Measurements from ENCODE around the gene MAGEC1. TPM values are rescaled to one million over a fixed set of nuclear protein-coding genes. Genes with fewer than 3 reads are reported as not detected.
"Not testable (repeated sequence)": the region's sequence is repeated elsewhere in the genome, so short reads cannot be mapped to it uniquely, and the experiment has no call there.

The MAGEC1 gene
- total RNA-seq = under 1 TPM in 4 of 8 experiments, not detected in 4; 0.09 to 0.49 (median 0.23) TPM

- H3K4me3 ChIP-seq = no peak within 1 kb of the TSS
- no peaks in the 10 kb centered on the region for H3K4me1 ChIP-seq (replicated peaks in 1 of 2)
- no peak for ATAC-seq (replicated peaks in 6 of 8)
- in situ Hi-C loops (cut with MboI; ENCODE audit: low pct_unique_long_range_greater_than_20kb in 2 of 9, low sequenced_read_pairs in 9 of 9, unreplicated experiment in 9 of 9) = no loop called here
- 97 to 100% methylated on average over 3 to 5 of the region's 25 CpGs; no CpG with 5 or more reads in 8 of the 10 experiments for WGBS, 10 experiments
- H3K27ac ChIP-seq = no peak within 1 kb of the TSS
Observed at GRCh38 chrX:141903400-141904155, at the start of gene MAGEC1. MAGEC1 (plus strand) TSS chrX:141903894; CDS start chrX:141905073, 1,179 bp downstream.

GRCh38 chrX:141857479-141857878 is 46.2 kb upstream of the MAGEC1 start:
- Histone ChIP-seq H3K27ac (no peak overlapping the region), H3K4me3 (no peak overlapping the region), H3K4me1 (replicated peaks in 1 of 2) (no peaks in the 10 kb centered on the region)
- no peak for ATAC-seq (replicated peaks in 6 of 8)
- in situ Hi-C loops (cut with MboI; ENCODE audit: low pct_unique_long_range_greater_than_20kb in 2 of 9, low sequenced_read_pairs in 9 of 9, unreplicated experiment in 9 of 9) = no loop called here
- 0 to 47% (median 0%) methylated on average over 1 to 3 of the region's 3 CpGs; no CpG with 5 or more reads in 6 of the 10 experiments for WGBS, 10 experiments

- WGBS, 10 experiments = 0 to 44% methylated on average over 1 to 4 of the region's 5 CpGs; no CpG with 5 or more reads in 8 of the 10 experiments
- ATAC-seq (replicated peaks in 6 of 8) = peak in 1 of 8 experiments; percentile 36
- in situ Hi-C loops (cut with MboI; ENCODE audit: low pct_unique_long_range_greater_than_20kb in 2 of 9, low sequenced_read_pairs in 9 of 9, unreplicated experiment in 9 of 9) = no loop called here
- Histone ChIP-seq H3K27ac (no peak overlapping the region), H3K4me3 (no peak overlapping the region), H3K4me1 (replicated peaks in 1 of 2) (no peaks in the 10 kb centered on the region)
Observed at GRCh38 chrX:141879616-141880015, 24.1 kb upstream of the MAGEC1 start.

GRCh38 chrX:141888811-141889210 is 14.9 kb upstream of the MAGEC1 start:
- WGBS, 10 experiments = 17 to 60% methylated on average over 1 of the region's 5 CpGs; no CpG with 5 or more reads in 8 of the 10 experiments
- H3K4me1 ChIP-seq (replicated peaks in 1 of 2); H3K4me3 ChIP-seq; ATAC-seq (replicated peaks in 6 of 8); in situ Hi-C loops (cut with MboI; ENCODE audit: low pct_unique_long_range_greater_than_20kb in 2 of 9, low sequenced_read_pairs in 9 of 9, unreplicated experiment in 9 of 9); H3K27ac ChIP-seq: not testable (repeated sequence)

DNA sequence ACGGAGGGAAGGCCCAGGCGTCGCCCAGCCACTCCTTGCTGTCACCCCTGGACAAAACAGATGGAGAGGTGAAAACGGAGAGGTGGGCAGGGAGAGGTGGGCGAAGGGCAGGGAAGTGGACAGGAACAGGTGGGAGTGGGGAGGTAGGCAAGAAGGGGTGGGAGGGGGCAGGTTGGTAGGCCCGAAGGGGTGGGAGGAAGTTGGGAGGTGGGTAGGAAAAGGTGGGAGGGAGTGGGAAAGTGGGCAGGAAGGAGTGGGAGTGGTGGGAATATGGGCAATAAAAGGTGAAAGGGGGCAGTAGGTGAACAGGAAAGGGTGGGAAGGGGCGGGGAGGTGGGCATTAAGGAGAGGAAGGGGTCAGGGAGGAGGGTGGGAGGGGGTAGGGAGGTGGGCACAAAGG is 9.0 kb upstream of the MAGEC1 start:
- in situ Hi-C loops (cut with MboI; ENCODE audit: low pct_unique_long_range_greater_than_20kb in 2 of 9, low sequenced_read_pairs in 9 of 9, unreplicated experiment in 9 of 9) = no loop called here
- WGBS, 10 experiments = no CpG with 5 or more reads among the region's 7 CpGs
- no peaks in the 10 kb centered on the region for H3K4me1 ChIP-seq (replicated peaks in 1 of 2)
- no peak overlapping the region for H3K4me3 ChIP-seq
- ATAC-seq (replicated peaks in 6 of 8) = no peak
- H3K27ac ChIP-seq = no peak overlapping the region

DNA sequence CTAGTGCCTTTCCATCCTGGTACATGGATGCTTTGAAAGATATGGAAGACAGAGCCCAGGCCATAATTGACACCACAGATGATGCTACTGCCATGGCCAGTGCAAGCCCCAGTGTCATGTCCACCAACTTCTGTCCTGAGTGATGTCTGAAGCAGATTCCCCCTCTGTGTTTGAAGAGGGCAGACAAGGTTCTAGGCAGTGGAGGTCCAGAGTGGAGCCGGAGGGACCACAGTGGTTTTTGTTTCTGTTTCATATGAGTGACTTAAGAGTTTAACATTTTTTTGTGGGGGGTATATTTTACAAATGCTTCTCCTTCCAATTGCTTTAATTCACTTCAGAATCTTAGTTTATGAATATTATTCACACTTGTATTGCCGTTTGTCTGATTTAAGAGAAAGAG is 6.0 kb upstream of the MAGEC1 start:
- Histone ChIP-seq H3K4me1 (replicated peaks in 1 of 2) (no peaks in the 10 kb centered on the region), H3K27ac (no peak overlapping the region), H3K4me3 (no peak overlapping the region)
- in situ Hi-C loops (cut with MboI; ENCODE audit: low pct_unique_long_range_greater_than_20kb in 2 of 9, low sequenced_read_pairs in 9 of 9, unreplicated experiment in 9 of 9) = no loop called here
- ATAC-seq (replicated peaks in 6 of 8) = no peak
- 0 to 100% (median 29%) methylated on average over 1 to 2 of the region's 2 CpGs; no CpG with 5 or more reads in 3 of the 10 experiments for WGBS, 10 experiments

DNA sequence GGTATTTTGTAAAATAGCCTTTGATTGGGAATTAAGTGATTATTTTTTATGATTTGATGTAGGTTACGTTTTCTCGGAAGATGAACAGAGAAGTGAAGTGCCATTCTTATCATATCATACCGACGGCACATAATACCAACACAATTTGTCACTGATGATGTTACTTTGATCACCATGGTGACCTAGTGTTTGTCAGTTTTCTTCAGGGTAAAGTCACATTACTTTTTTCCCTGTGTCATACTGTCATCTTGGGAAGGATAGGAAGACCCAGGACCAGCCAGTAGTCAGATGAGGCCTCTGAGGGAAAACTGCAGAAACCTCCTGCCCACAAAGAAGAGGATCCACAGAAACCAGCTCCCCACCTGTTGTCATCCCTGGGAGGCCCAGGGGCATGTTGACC is 1.3 kb upstream of the MAGEC1 start:
- Histone ChIP-seq H3K4me3 (no peak overlapping the region), H3K27ac (no peak overlapping the region), H3K4me1 (replicated peaks in 1 of 2) (no peaks in the 10 kb centered on the region)
- in situ Hi-C loops (cut with MboI; ENCODE audit: low pct_unique_long_range_greater_than_20kb in 2 of 9, low sequenced_read_pairs in 9 of 9, unreplicated experiment in 9 of 9) = no loop called here
- 0 to 96% (median 68%) methylated on average over 2 to 4 of the region's 4 CpGs; no CpG with 5 or more reads in 7 of the 10 experiments for WGBS, 10 experiments
- ATAC-seq (replicated peaks in 6 of 8) = no peak

DNA sequence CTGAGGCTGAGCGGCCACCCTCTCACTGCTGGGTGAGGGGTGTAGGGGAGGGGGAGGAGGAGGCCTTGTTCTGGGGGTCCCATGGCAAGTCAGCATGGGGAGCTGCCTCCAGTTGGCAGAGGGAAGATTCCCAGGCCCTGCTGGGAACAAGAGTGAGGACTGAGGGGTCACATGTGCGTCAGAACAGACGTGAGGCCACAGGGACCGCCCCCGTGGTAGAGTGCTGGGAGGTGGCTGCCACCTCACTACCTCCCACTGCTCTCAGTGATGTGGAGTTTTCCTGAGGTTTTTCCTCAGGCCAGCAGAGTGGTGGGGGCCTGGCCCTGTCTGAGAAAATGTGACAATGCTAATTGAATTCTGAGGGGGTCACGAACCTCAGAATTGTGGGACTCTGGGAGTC is 568 bp downstream of the MAGEC1 start:
- Histone ChIP-seq H3K27ac (no peak overlapping the region), H3K4me1 (replicated peaks in 1 of 2) (no peaks in the 10 kb centered on the region), H3K4me3 (no peak overlapping the region)
- ATAC-seq (replicated peaks in 6 of 8) = no peak
- no CpG with 5 or more reads among the region's 6 CpGs for WGBS, 10 experiments
- in situ Hi-C loops (cut with MboI; ENCODE audit: low pct_unique_long_range_greater_than_20kb in 2 of 9, low sequenced_read_pairs in 9 of 9, unreplicated experiment in 9 of 9) = no loop called here

- Histone ChIP-seq H3K4me3 (no peak overlapping the region), H3K27ac (no peak overlapping the region), H3K4me1 (replicated peaks in 1 of 2) (no peaks in the 10 kb centered on the region)
- peak in 1 of 8 experiments; percentile 9 for ATAC-seq (replicated peaks in 6 of 8)
- WGBS, 10 experiments = 0 to 67% (median 33%) methylated on average over 1 to 3 of the region's 3 CpGs; no CpG with 5 or more reads in 4 of the 10 experiments
- in situ Hi-C loops (cut with MboI; ENCODE audit: low pct_unique_long_range_greater_than_20kb in 2 of 9, low sequenced_read_pairs in 9 of 9, unreplicated experiment in 9 of 9) = no loop called here
Observed at GRCh38 chrX:141917801-141918200, 14.1 kb downstream of the MAGEC1 start.

DNA sequence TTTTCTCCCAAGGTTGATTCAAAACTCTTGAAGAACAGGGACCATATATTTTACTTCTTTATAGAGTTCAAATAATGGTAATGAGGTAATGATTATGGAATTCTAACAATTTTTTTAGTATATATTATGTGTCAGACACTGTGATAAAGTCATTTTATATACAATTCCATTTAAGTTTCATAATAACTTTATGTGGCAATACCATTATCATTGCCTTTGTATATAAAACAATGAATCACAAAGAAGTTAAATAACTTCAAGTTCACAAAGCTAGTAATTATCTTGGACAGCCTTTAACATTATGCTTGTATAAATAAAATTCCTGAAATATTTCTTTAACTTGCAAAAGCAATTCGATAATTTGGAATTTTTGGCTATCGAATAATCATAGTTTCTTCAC is 20.6 kb downstream of the MAGEC1 start:
- in situ Hi-C loops (cut with MboI; ENCODE audit: low pct_unique_long_range_greater_than_20kb in 2 of 9, low sequenced_read_pairs in 9 of 9, unreplicated experiment in 9 of 9) = no loop called here
- ATAC-seq (replicated peaks in 6 of 8) = no peak
- no peak overlapping the region for H3K4me3 ChIP-seq
- no peaks in the 10 kb centered on the region for H3K4me1 ChIP-seq (replicated peaks in 1 of 2)
- H3K27ac ChIP-seq = no peak overlapping the region
- WGBS, 10 experiments = 0 to 93% (median 50%) methylated on average over 1 to 2 of the region's 2 CpGs; no CpG with 5 or more reads in 3 of the 10 experiments

DNA sequence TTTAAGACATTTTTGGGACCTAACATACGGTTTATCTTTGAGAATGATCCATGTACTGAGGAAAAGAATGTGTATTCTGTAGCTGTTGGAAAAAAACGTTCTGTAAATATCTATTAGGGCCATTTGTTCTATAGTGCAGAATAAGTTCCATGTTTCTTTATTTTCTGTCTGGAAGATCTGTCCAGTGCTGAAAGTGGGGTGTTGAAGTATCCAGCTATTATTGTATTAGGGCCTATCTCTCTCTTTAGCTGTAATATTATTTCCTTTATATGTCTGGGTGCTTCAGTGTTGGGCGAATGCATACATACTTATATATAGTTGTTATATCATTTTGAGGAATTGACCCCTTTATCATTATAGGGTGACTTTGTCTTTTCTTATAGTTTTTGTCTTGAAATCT is 24.7 kb downstream of the MAGEC1 start:
- no peak for ATAC-seq (replicated peaks in 6 of 8)
- WGBS, 10 experiments = 0 to 100% (median 43%) methylated on average over 1 to 3 of the region's 3 CpGs; no CpG with 5 or more reads in 4 of the 10 experiments
- Histone ChIP-seq H3K27ac (no peak overlapping the region), H3K4me1 (replicated peaks in 1 of 2) (no peaks in the 10 kb centered on the region), H3K4me3 (no peak overlapping the region)
- in situ Hi-C loops (cut with MboI; ENCODE audit: low pct_unique_long_range_greater_than_20kb in 2 of 9, low sequenced_read_pairs in 9 of 9, unreplicated experiment in 9 of 9) = no loop called here

DNA sequence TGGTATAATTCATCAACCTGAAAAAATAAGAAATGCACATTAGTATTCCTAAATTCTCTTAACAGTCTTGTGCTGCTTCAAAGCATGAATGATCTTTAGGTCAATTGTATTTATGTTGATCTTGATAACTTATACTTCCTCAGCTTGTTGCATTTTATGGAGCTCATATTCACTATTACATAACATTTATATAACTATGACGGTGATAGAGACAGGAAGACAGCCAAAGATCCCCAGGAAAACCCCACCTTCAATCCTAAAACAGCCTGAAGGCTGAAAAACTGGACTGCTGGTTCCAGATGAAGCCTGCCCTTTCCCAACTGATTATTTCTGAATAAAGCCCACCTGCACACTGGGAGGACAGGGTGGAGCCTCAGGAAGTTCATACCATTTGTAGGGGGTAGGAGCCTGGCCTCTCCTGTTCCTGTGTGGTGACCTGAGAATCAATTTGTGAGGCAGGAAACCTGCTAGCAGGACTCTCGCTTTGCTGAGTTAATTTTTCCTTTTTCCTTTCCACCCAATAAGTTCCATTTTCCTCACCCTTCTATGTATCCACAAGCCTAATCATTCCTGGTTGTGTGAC is 30.5 kb downstream of the MAGEC1 start:
- in situ Hi-C loops (cut with MboI; ENCODE audit: low pct_unique_long_range_greater_than_20kb in 2 of 9, low sequenced_read_pairs in 9 of 9, unreplicated experiment in 9 of 9) = no loop called here
- no peak overlapping the region for H3K27ac ChIP-seq
- ATAC-seq (replicated peaks in 6 of 8) = no peak
- no peaks in the 10 kb centered on the region for H3K4me1 ChIP-seq (replicated peaks in 1 of 2)
- WGBS, 10 experiments = 0 to 40% methylated on average over 1 of the region's 2 CpGs; no CpG with 5 or more reads in 8 of the 10 experiments
- H3K4me3 ChIP-seq = no peak overlapping the region

GRCh38 chrX:141935645-141936044 is 32.0 kb downstream of the MAGEC1 start:
- WGBS, 10 experiments = 0 to 100% (median 49%) methylated on average over 1 to 2 of the region's 2 CpGs; no CpG with 5 or more reads in 4 of the 10 experiments
- no peaks in the 10 kb centered on the region for H3K4me1 ChIP-seq (replicated peaks in 1 of 2)
- in situ Hi-C loops (cut with MboI; ENCODE audit: low pct_unique_long_range_greater_than_20kb in 2 of 9, low sequenced_read_pairs in 9 of 9, unreplicated experiment in 9 of 9) = no loop called here
- no peak for ATAC-seq (replicated peaks in 6 of 8)
- no peak overlapping the region for H3K4me3 ChIP-seq
- H3K27ac ChIP-seq = no peak overlapping the region

Data from motor neuron (in vitro differentiated cells).